GM19328 (cell line): ENCODE results near the gene AP1M1.

ENCODE experiments used
- ATAC-seq: cut with Tn5 transposase; IDR thresholded peaks from one replicate; pipeline ENCODE4 v1.9.1; 2021; ENCODE audit warnings: mild to moderate bottlenecking, moderate library complexity; ENCODE audit not compliant: unreplicated experiment

AP1M1 gene

GRCh38 chr19:16207490-16208025 lies 9.8 kb downstream of the AP1M1 start:
- ATAC-seq, result no peak

- ATAC-seq, result no peak
These were observed 10.5 kb downstream of the AP1M1 start for GRCh38 chr19:16208064-16208759.

- no peak for ATAC-seq
These were observed 11.3 kb downstream of the AP1M1 start for GRCh38 chr19:16208847-16209665.

GRCh38 chr19:16210168-16210567 lies 12.5 kb downstream of the AP1M1 start:
- ATAC-seq, result no peak

GRCh38 chr19:16213076-16213475 lies 15.4 kb downstream of the AP1M1 start:
- no peak for ATAC-seq

- ATAC-seq, result no peak
These were observed 19.3 kb downstream of the AP1M1 start for GRCh38 chr19:16216744-16217670.

GRCh38 chr19:16217716-16218451 lies 20.2 kb downstream of the AP1M1 start:
- no peak for ATAC-seq

GRCh38 chr19:16218851-16219250 lies 21.1 kb downstream of the AP1M1 start:
- ATAC-seq, result no peak

GRCh38 chr19:16222806-16223205 lies 25.1 kb downstream of the AP1M1 start:
- ATAC-seq, result no peak

- no peak for ATAC-seq
These were observed 26.0 kb downstream of the AP1M1 start for GRCh38 chr19:16223746-16224145.

GRCh38 chr19:16224293-16225045 lies 26.8 kb downstream of the AP1M1 start:
- no peak for ATAC-seq

- ATAC-seq, result no peak
These were observed 27.8 kb downstream of the AP1M1 start for GRCh38 chr19:16225279-16226183.

- no peak for ATAC-seq
These were observed 28.5 kb downstream of the AP1M1 start for GRCh38 chr19:16226184-16226591.

GRCh38 chr19:16226878-16227836 lies 29.4 kb downstream of the AP1M1 start:
- ATAC-seq, result no peak

GRCh38 chr19:16227837-16228636 lies 30.3 kb downstream of the AP1M1 start:
- ATAC-seq, result no peak

GRCh38 chr19:16228637-16229321 lies 31.1 kb downstream of the AP1M1 start:
- ATAC-seq, result no peak
